Activated CD4-positive, alpha-beta T cell treated with anti-CD3 and anti-CD28 coated beads for 36 hours (primary cell): ENCODE results near the gene CCDC57. TPM values are rescaled to one million over a fixed set of nuclear protein-coding genes. Genes with fewer than 3 reads are reported as not detected.

Experiments
- ATAC-seq: fragments of 200-7000 bp; cut with Tn5 transposase; one replicate; pipeline ENCODE4 v1.10.0; 2021; ENCODE audit warnings: mild to moderate bottlenecking, moderate library complexity
- CTCF ChIA-PET: fragments of 350-600 bp; sonication (Branson Sonifier 250); formaldehyde crosslinking; loops from one replicate; lab custom pipeline; 2021; ENCODE audit warnings: antibody characterized with exemption; lab: Charles Lee
- POLR2A ChIA-PET: fragments of 350-600 bp; sonication (Branson Sonifier 250); formaldehyde crosslinking; loops from one replicate; lab custom pipeline; 2021; ENCODE audit warnings: antibody characterized with exemption, inconsistent platforms; lab: Charles Lee
- DNase-seq: peaks from one replicate; pipeline ENCODE4 v3.0.0-alpha.2; 2020
- H3K27ac Mint-ChIP-seq: one replicate; pipeline ENCODE4 v1.8.0; 2021; ENCODE audit warnings: mixed read lengths
- H3K27me3 Mint-ChIP-seq: one replicate; pipeline ENCODE4 v1.8.0; 2021; ENCODE audit warnings: mixed read lengths
- H3K36me3 Mint-ChIP-seq: one replicate; pipeline ENCODE4 v1.8.0; 2021; ENCODE audit warnings: low read depth, mixed read lengths
- H3K4me1 Mint-ChIP-seq: one replicate; pipeline ENCODE4 v1.8.0; 2021; ENCODE audit warnings: mixed read lengths
- H3K4me3 Mint-ChIP-seq: one replicate; pipeline ENCODE4 v1.8.0; 2021; ENCODE audit warnings: mild to moderate bottlenecking, moderate library complexity, mixed read lengths
- H3K9me3 Mint-ChIP-seq: one replicate; pipeline ENCODE4 v1.8.0; 2021; ENCODE audit warnings: low read depth, mixed read lengths
- intact Hi-C, 2 experiments: fragments of 100-400 bp; cut with DNase I in 1 of 2; cut with micrococcal nuclease in 1 of 2; formaldehyde crosslinking; loops; one replicate each; pipeline versions ENCODE4 v1.14.2 to v1.15.1; 2022 to 2024; cut with DNase I, micrococcal nuclease
- total RNA-seq, 2 experiments: library from RNA; stranded (reverse); gene quantifications; one replicate each; pipeline ENCODE4 v1.2.3, GENCODE V29; 2021

CCDC57 gene
- total RNA-seq, 2 experiments from 2014 or later, result 41.6 to 43.8 TPM

DNA sequence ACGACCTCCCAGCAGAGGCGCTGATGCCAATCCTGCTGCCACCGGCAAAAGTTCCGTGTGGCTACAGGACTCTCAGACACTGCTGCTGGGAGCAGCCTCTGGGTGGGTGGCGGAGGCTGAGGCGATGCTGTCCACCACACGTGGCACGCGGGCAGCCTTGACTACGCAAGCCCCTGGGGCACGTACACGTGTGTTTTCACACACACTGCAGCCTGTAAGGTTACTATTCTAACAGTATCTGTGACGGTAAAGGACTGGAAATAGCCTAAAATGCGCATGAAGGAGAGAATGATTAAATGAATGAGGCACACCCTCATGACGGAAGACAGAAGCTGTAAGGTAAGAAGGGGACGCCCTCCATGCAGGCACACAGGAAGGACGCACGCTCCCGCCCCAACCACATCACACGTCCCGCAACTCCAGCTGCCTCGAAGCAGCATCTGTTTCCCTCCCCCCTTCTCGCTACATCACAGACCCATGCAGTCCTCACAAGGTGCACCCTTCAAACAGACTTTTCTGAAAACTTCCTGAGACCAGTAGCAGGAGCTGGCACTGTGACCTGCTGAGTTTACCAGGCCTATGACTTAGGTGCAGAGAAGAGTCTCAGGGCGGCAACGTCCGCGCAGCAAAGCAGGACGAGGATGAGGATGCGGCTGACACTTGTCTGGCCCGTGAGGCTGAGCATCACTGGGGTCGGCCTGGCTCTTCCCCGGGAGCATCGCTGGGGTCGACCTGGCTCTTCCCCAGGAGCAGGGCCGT, 85.9 kb downstream of the CCDC57 start:
- Mint-ChIP-seq H3K9me3 (no peaks in the 10 kb centered on the region), H3K4me1 (peaks cover 61% of the 10 kb centered on the region), H3K27ac (peak overlapping the region; percentile 98), H3K4me3 (peak overlapping the region; percentile 72), H3K27me3 (no peaks in the 10 kb centered on the region), H3K36me3 (peaks cover 20% of the 10 kb centered on the region)
- ATAC-seq (peak; percentile 92), DNase-seq (peak; percentile 85)
- CTCF ChIA-PET, result interaction anchor here (0.6 to 1.4 kb wide), 9 partner anchors 9 to 388 kb away, joined by 3 to 7 read pairs (median 3); partner anchors contain the start of gene FASN
- intact Hi-C loops, result loop anchor here (1.0 to 10.0 kb wide), 2 partner anchors 28 to 168 kb away; partner anchors contain the start of gene FASN (in 1 of the 2)
- POLR2A ChIA-PET, result no interaction called here

DNA sequence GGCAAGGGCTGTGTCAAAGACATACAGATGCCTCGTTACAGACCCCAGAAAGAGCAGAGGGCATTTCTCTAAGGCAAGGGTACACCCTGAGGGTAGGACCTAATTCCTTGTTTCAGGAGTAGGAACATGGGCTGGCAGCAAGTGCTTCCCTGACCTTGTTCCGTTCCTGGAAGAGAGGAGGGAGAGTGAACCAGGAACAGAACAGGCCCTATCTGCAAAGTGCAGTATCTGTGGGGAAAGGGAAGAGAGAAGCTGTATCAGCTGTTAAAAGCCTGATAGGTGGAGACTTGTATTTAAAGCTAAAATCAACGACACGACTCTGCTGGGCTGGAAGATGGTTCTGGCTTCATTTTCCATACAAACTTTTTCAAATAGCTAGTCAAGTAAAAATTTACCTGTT, 88.5 kb downstream of the CCDC57 start:
- DNase-seq, result no peak
- Mint-ChIP-seq H3K4me3 (no peak overlapping the region), H3K27me3 (no peaks in the 10 kb centered on the region), H3K27ac (no peak overlapping the region), H3K4me1 (peaks cover 76% of the 10 kb centered on the region), H3K36me3 (peaks cover 20% of the 10 kb centered on the region), H3K9me3 (no peaks in the 10 kb centered on the region)
- intact Hi-C loops, result loop anchor here in 1 of 2 experiments (10.0 kb wide), 1 partner anchor 171 kb away; no protein-coding TSS in a partner anchor
- ChIA-PET POLR2A (no interaction called here), CTCF (interaction anchor here (1.0 kb wide), 1 partner anchor 30 kb away, joined by 3 read pairs; no protein-coding TSS in a partner anchor)
- no peak for ATAC-seq

DNA sequence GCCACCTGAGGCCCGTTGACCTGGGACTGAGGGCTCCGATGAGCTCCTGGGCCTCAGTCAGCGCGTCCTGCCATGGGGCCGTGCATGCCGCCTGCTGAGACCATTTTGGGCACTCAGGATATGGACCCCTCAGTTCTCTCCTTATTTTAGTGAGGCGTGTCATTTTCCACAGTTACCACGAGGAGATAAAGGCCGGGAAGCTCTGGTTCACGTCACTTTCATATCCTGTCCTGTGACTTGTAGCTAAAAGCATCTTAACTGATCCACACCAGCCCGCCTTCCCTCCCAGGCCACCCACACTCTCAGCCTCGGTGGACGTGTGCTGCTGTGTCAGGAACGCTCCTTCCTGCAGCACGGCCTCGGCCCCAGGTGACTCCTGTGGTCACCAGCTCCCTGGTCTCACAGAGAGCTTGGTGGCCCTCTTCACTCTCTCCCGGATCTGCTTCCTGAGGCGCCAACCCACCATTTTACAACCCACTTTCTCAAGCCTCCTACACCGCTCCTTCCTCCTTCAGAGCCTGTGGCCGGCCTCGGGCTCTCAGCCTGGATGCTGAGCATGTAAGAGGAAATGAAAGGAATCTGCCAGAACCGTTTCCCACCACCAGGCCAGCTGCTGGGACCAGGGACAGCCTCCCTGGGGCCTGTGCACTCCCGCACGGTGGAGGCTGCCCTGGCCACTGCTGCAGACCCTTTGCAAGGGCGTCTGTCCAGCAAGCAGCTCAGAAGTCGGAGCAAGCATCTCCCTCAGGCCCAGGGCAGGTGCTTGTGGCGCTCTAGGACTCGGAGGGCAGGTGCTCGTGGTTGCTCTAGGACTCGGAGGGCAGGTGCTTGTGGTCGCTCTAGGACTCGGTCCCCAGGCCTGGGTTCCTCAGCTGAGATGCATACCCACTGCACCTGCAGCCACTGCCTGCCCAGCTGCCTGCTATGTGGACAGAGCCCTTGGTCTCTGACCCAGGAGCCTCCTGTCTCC, 90.7 kb downstream of the CCDC57 start:
- Mint-ChIP-seq H3K27me3 (no peaks in the 10 kb centered on the region), H3K4me3 (peak overlapping the region; percentile 7), H3K9me3 (no peaks in the 10 kb centered on the region), H3K27ac (peak overlapping the region; percentile 56), H3K4me1 (peaks cover 58% of the 10 kb centered on the region), H3K36me3 (peaks cover 20% of the 10 kb centered on the region)
- no peak for ATAC-seq
- CTCF ChIA-PET, result interaction anchor here (0.6 to 1.0 kb wide), 6 partner anchors 10 to 646 kb away, joined by 3 to 4 read pairs (median 3); no protein-coding TSS in a partner anchor
- intact Hi-C loops, result loop anchor here in 1 of 2 experiments (10.0 kb wide), 1 partner anchor 173 kb away; no protein-coding TSS in a partner anchor
- no peak for DNase-seq
- POLR2A ChIA-PET, result interaction anchor here (0.5 to 0.6 kb wide), 3 partner anchors 23 to 408 kb away, joined by 3 to 5 read pairs (median 3); no protein-coding TSS in a partner anchor

DNA sequence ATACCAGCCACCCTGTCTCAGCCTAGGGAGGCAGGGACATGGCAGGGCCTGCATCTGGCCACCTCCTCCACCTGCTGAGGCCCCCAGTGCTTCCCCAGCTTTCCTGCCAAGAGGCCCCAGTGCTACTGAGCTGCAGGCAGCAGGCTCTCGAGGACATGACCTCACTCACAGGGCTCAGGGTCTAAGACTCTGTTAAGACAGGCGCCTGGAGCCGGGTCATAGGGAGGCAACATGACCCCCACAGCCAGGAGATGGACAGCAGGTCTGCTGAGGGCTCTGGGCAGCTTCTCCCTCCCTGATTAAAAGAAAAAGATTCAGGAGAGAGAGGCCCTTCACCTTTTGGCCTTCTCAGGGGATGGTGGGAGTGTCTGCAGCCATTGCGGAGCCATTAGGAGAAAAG, 91.4 kb downstream of the CCDC57 start:
- Mint-ChIP-seq H3K27ac (peak overlapping the region; percentile 56), H3K9me3 (no peaks in the 10 kb centered on the region), H3K4me1 (peaks cover 51% of the 10 kb centered on the region), H3K4me3 (no peak overlapping the region), H3K27me3 (no peaks in the 10 kb centered on the region), H3K36me3 (peaks cover 14% of the 10 kb centered on the region)
- no peak for DNase-seq
- ChIA-PET CTCF (interaction anchor here (0.8 to 1.9 kb wide), 2 partner anchors 84 to 176 kb away, joined by 3 to 6 read pairs; partner anchors contain the start of gene DCXR), POLR2A (interaction anchor here (0.5 to 0.6 kb wide), 2 partner anchors 170 to 409 kb away, joined by 3 read pairs; no protein-coding TSS in a partner anchor)
- no peak for ATAC-seq
- intact Hi-C loops, result loop anchor here in 1 of 2 experiments (10.0 kb wide), 1 partner anchor 174 kb away; no protein-coding TSS in a partner anchor

DNA sequence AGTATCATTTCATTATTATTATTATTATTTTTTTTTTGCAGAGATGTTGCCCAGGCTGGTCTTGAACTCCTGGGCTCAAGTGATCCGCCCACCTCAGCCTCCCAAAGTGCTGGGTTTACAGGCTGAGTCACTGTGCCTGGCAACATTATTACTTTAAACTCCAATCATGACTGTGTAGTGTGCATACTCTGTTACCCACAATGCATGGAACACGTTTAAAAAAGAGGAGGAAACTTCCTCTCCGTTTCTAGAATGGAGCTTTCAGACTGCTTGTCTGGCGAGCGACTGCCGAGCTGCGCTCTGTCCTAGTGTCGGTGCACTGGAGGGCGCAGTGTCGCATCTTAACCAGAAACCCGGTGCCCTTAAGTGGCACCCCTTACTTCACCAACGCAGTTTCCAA, 92.5 kb downstream of the CCDC57 start:
- Mint-ChIP-seq H3K27ac (peak overlapping the region; percentile 82), H3K9me3 (no peaks in the 10 kb centered on the region), H3K4me3 (no peak overlapping the region), H3K36me3 (peaks cover 12% of the 10 kb centered on the region), H3K27me3 (no peaks in the 10 kb centered on the region), H3K4me1 (peaks cover 43% of the 10 kb centered on the region)
- intact Hi-C loops, result loop anchor here in 1 of 2 experiments (10.0 kb wide), 1 partner anchor 175 kb away; no protein-coding TSS in a partner anchor
- ChIA-PET POLR2A (interaction anchor here (1.4 kb wide), 1 partner anchor 14 kb away, joined by 3 read pairs; no protein-coding TSS in a partner anchor), CTCF (interaction anchor here (1.9 kb wide), 1 partner anchor 83 kb away, joined by 6 read pairs; the partner anchor contains the start of gene DCXR)
- ATAC-seq (peak; percentile 96), DNase-seq (peak; percentile 68)

DNA sequence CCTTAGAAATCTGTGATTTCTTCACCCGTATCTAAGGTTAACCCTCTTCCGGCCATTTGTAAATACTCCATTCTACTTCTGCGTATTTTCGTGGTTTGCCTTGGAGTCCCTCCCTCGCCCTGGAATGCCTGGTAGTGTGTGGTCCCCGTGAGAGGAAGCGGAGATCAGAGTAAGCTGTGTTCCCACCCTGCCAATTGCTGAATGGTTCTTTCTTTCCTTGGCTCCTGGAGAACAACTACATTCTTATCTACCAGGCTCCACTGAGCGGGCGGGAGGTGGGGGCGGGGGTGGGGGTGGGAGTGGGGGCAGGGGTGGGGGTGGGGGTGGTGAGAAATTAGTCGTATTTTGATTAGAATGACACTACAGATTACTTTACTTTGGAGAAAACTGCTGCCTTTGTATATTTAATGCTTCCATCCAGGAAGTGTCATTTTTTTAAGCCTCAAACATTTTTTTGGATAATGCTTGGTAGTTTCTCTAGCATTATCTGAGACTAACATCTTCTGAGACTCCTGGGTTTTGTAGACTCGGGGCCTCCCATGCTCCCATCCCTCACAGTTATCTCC, 93.7 kb downstream of the CCDC57 start:
- Mint-ChIP-seq H3K9me3 (no peaks in the 10 kb centered on the region), H3K27ac (peak overlapping the region; percentile 67), H3K27me3 (no peaks in the 10 kb centered on the region), H3K4me3 (no peak overlapping the region), H3K36me3 (peaks cover 6% of the 10 kb centered on the region), H3K4me1 (peaks cover 32% of the 10 kb centered on the region)
- ATAC-seq (no peak), DNase-seq (no peak)
- POLR2A ChIA-PET, result no interaction called here
- CTCF ChIA-PET, result no interaction called here
- intact Hi-C loops, result no loop called here

DNA sequence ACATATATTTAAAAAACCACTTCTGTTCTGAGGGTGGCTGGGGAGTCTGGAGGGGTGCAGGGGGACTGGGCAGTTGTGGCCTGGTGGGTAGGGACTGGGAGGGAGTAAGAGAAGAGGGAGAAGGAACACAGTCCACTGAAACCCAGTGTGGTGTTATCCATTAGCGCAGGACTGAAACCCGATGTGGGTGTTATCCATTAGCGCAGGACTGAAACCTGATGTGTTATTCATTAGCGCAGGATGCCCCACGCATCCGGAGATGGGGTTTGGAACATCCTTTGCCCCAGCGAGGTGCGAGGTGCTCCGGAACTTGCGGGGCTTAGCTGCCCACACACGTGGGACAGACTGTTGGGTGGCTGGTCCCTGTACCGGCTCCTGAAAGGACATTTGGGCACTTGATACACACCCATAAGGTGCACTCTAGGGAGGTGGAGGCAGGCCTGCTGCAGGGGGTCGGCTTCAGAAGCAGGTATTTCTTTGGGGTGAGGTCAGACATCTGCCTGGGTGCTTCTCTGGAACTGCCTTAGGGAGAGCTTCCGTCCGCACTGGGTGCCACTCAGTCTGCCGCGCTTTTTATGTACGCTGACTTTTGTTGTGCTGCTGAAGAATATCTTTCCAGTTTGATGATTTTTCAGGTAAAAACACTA, 94.4 kb downstream of the CCDC57 start:
- H3K4me3 Mint-ChIP-seq, result no peak overlapping the region
- no peak for DNase-seq
- no peaks in the 10 kb centered on the region for H3K9me3 Mint-ChIP-seq
- ATAC-seq, result no peak
- peaks cover 3% of the 10 kb centered on the region for H3K36me3 Mint-ChIP-seq
- H3K27ac Mint-ChIP-seq, result peak overlapping the region; percentile 51
- no peaks in the 10 kb centered on the region for H3K27me3 Mint-ChIP-seq
- intact Hi-C loops, result no loop called here
- POLR2A ChIA-PET, result no interaction called here
- CTCF ChIA-PET, result interaction anchor here (0.6 to 1.0 kb wide), 2 partner anchors 8 to 469 kb away, joined by 3 read pairs; no protein-coding TSS in a partner anchor
- H3K4me1 Mint-ChIP-seq, result peaks cover 29% of the 10 kb centered on the region

DNA sequence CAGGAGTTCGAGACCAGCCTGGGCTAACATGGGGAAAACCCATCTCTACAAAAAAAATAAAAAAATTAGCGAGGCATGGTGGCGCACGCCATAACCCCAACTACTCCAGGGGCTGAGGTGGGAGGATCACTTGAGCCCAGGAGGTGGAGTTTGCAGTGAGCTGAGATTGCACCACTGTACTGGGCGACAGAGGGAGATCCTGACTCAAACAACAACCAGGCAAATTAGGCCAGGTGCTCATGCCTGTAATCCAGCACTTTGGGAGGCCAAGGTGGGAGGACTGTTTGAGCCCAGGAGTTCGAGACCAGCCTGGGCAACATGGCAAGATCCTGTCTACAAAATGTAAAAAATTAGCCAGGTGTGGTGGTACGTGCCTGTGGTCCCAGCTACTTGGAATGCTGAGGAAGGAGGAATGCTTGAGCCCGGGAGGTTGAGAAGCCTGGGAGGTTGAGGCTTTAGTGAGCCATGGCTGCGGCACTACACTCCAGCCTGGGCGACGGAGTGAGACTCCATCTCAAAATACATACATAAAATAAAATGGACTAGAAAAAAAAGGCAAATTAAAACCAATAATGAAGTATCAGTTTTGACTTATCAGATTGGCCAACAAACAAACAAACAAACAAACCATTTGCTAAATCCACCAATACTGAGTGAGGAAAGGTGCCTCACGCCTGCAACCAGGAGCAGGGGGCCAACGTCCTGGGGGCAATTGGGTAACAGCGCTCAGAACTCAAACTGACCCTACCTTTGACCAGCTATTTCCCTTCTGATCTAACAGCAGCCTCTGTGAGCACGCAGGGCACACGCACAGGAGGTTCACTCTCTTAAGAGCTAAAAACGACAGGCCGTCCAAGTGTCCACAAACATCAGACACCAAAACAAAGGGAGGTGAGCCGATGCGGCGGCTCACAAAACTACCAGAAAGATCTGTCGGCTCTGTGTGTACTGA, 95.2 kb downstream of the CCDC57 start:
- DNase-seq (no peak), ATAC-seq (no peak)
- Mint-ChIP-seq H3K4me3 (no peak overlapping the region), H3K27me3 (no peaks in the 10 kb centered on the region), H3K36me3 (no peaks in the 10 kb centered on the region), H3K27ac (no peak overlapping the region), H3K4me1 (peaks cover 23% of the 10 kb centered on the region), H3K9me3 (no peaks in the 10 kb centered on the region)
- intact Hi-C loops, result no loop called here
- POLR2A ChIA-PET, result no interaction called here
- CTCF ChIA-PET, result interaction anchor here (0.6 to 1.0 kb wide), 2 partner anchors 9 to 468 kb away, joined by 3 read pairs; no protein-coding TSS in a partner anchor

DNA sequence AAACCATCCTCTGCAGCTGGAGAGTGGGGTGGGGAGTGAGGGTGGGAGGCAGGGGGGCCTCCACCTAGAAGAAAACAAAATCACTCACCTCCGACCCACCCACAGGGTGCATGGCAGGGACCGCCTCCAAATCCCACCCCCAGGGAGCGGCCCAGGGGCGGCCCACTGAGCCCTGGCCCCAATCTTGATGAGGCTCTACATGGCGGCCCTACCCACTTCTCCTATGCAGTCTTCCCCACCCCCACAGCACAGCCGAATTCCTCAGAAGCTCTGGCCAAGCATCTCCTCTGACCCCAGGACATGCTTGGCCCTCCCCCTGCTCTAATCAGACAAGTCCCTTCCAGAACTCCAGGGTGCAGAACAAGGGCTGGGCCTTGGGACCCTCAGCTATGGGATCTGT, 96.4 kb downstream of the CCDC57 start:
- Mint-ChIP-seq H3K36me3 (no peaks in the 10 kb centered on the region), H3K9me3 (no peaks in the 10 kb centered on the region), H3K27me3 (no peaks in the 10 kb centered on the region), H3K4me1 (peaks cover 14% of the 10 kb centered on the region), H3K4me3 (no peak overlapping the region), H3K27ac (no peak overlapping the region)
- ATAC-seq, result no peak
- no peak for DNase-seq
- ChIA-PET POLR2A (interaction anchor here (0.6 kb wide), 1 partner anchor 11 kb away, joined by 4 read pairs; no protein-coding TSS in a partner anchor), CTCF (no interaction called here)
- intact Hi-C loops, result no loop called here
